ENCODE measurements around the gene STEAP1. TPM values are rescaled to one million over a fixed set of nuclear protein-coding genes. Genes with fewer than 3 reads are reported as not detected.

Gene STEAP1
- total and polyA plus RNA-seq, 9 of the 15 experiments (the other 6 are each of a cell fraction or from before 2014, with no cell fraction given) = 2.7 to 6.8 (median 5.1) TPM

GRCh38 chr7:90155206-90155605, 937 bp downstream of the STEAP1 start:
- no TSS peak for BruUV-seq (replicated peaks)

More at GRCh38 chr7:90155206-90155605, 937 bp downstream of the STEAP1 start:
- Histone ChIP-seq H3K9me3 (replicated peaks; ENCODE audit: control insufficient read depth, insufficient read depth, low read depth, low read length) (no peaks in the 10 kb centered on the region), H3K9ac (ENCODE audit: insufficient read depth in 1 of 2, low read depth in 2 of 2, low read length in 2 of 2) (no peak overlapping the region), H3K36me3 (ENCODE audit: control insufficient read depth, insufficient read depth, low read length) (no peaks in the 10 kb centered on the region), H3K27me3 (ENCODE audit: control insufficient read depth in 2 of 2, insufficient read depth in 2 of 2, low read length in 2 of 2) (no peaks in the 10 kb centered on the region), H3K9me1 (ENCODE audit: control insufficient read depth, insufficient read depth, low read length) (no peaks in the 10 kb centered on the region), H3K4me3 (no peak overlapping the region), H4K20me1 (replicated peaks; ENCODE audit: control insufficient read depth, insufficient read depth, low read length) (no peaks in the 10 kb centered on the region), H2AFZ (ENCODE audit: low read depth, low read length) (no peak overlapping the region), H3K79me2 (ENCODE audit: control insufficient read depth, insufficient read depth, low read length) (no peaks in the 10 kb centered on the region), H3K4me2 (ENCODE audit: insufficient read depth, low read length) (no peak overlapping the region), H3K4me1 (replicated peaks in 1 of 2; ENCODE audit: control insufficient read depth in 2 of 2, insufficient read depth in 2 of 2, low read length in 2 of 2) (peaks cover 0 to 8% of the 10 kb centered on the region in 2 experiments; a peak in 2 of 5 replicates), H3K27ac (ENCODE audit: extremely low read depth, low read depth, low read length) (no peak overlapping the region)
- CTCF ChIA-PET (ENCODE audit: low intra/inter-chr PET ratio) = interaction anchor here (4.3 kb wide), 1 partner anchor 273 kb away, joined by 25 read pairs; no protein-coding TSS in a partner anchor
- POLR2A ChIA-PET = no interaction called here
- no peak for DNase-seq (ENCODE audit: extremely low read depth in 1 of 4, low spot score in 3 of 4)
- WGBS (ENCODE audit: insufficient coverage, low coverage, missing lambda C conversion rate) = 30% methylated on average over 4 of the region's 4 CpGs
- no peak for TF ChIP-seq ETS1 (conservative IDR thresholded peaks at IDR 0.05; ENCODE audit: control insufficient read depth, low read depth, low read length)
- no peak for TF ChIP-seq CHD7 (IDR thresholded peaks at IDR 0.05; ENCODE audit: low read depth, low read length)
- ATAC-seq = no peak
- in situ Hi-C loops (cut with MboI) = no loop called here
- intact Hi-C loops (cut with micrococcal nuclease) = loop anchor here (10.0 kb wide), 1 partner anchor 1910 kb away; no protein-coding TSS in a partner anchor
- FAIRE-seq = no peak
